GM12878 (cell line): Measurements from ENCODE around the gene TTL.

Experiments
- CTCF ChIP-seq, 3 experiments: IDR thresholded peaks in 2 of 3; conservative IDR thresholded peaks in 1 of 3; 2 replicates each; pipeline ENCODE4 v1.5.1; 2011; ENCODE audit warnings: low read depth in 3 of 3, low read length in 3 of 3, mild to moderate bottlenecking in 3 of 3, control low read depth in 2 of 3, moderate library complexity in 2 of 3, inconsistent platforms in 1 of 3, mixed read lengths in 1 of 3; ENCODE audit not compliant: control insufficient read depth in 2 of 3, insufficient read depth in 1 of 3; ENCODE audit errors: extremely low read depth in 1 of 3
- EZH2 ChIP-seq: IDR thresholded peaks from 2 replicates; pipeline ENCODE4 v1.6.1; 2012; ENCODE audit warnings: low read depth, mild to moderate bottlenecking, control low read depth, inconsistent platforms, low read length, borderline replicate concordance; ENCODE audit not compliant: control insufficient read depth
- GATAD2B ChIP-seq: fragments of 450-650 bp; conservative IDR thresholded peaks from 2 replicates; pipeline ENCODE4 v1.6.1; 2017; ENCODE audit warnings: low read depth, mild to moderate bottlenecking, moderate library complexity
- MTA3 ChIP-seq: IDR thresholded peaks from 2 replicates; pipeline ENCODE4 v1.6.1; 2012; ENCODE audit warnings: low read length, inconsistent platforms, borderline replicate concordance
- NFYB ChIP-seq: IDR thresholded peaks from 2 replicates; pipeline ENCODE4 v1.6.1; 2011; ENCODE audit warnings: low read depth, mild to moderate bottlenecking, low read length, improper control_type of control experiment, moderate library complexity; ENCODE audit not compliant: insufficient read depth
- REST ChIP-seq: IDR thresholded peaks from 2 replicates; pipeline ENCODE4 v1.6.1; 2012; ENCODE audit warnings: mild to moderate bottlenecking, low read depth, low read length
- RFX5 ChIP-seq: IDR thresholded peaks from 2 replicates; pipeline ENCODE4 v1.6.1; 2011; ENCODE audit warnings: low read depth, low read length, improper control_type of control experiment
- SREBF2 ChIP-seq: IDR thresholded peaks from 2 replicates; pipeline ENCODE4 v1.6.1; 2012; ENCODE audit warnings: mild to moderate bottlenecking, low read length
- SUZ12 ChIP-seq: fragments of 200-600 bp; sonication (generic); IDR thresholded peaks from one replicate; pipeline ENCODE4 v1.6.1; 2018; ENCODE audit warnings: antibody characterized with exemption, mild to moderate bottlenecking; ENCODE audit not compliant: unreplicated experiment
- TCF12 ChIP-seq: IDR thresholded peaks from 2 replicates; pipeline ENCODE4 v1.6.1; 2011; ENCODE audit warnings: low read depth, mild to moderate bottlenecking, low read length

DNA sequence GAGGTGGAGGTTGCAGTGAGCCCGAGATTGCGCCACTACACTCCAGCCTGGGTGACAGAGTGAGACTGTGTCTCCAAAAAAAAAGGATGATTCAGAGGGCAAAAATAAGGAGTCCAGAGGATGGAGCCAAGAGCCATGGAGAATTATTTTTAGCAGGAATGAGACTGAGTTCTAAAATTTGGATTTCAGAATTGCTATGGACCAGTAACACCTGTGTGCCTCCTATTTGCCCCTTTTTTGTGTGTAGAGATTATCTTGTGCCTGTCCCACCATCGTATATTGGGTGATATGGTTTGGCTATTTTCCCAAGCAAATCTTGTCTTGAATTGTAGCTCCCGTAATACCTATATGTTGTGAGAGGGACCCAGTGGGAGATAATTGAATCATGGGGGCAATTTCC, 32.1 kb upstream of the TTL start:
- TF ChIP-seq SUZ12 (no peak), CTCF (IDR thresholded peaks at IDR 0.05 in 2 of 3, conservative IDR thresholded peaks at IDR 0.05 in 1 of 3; ENCODE audit: control insufficient read depth in 2 of 3, extremely low read depth in 1 of 3, insufficient read depth in 1 of 3, low read depth in 3 of 3, low read length in 3 of 3) (no peak), NFYB (no peak), MTA3 (no peak), SREBF2 (no peak), REST (no peak), EZH2 (no peak), GATAD2B (no peak), RFX5 (no peak), TCF12 (no peak)
